ENCODE data around the gene ZFY. TPM values are rescaled to one million over a fixed set of nuclear protein-coding genes. Genes with fewer than 3 reads are reported as not detected.

Gene ZFY
- total and polyA plus RNA-seq, 2 of the 8 experiments (the other 6 are each of a cell fraction or from before 2014, with no cell fraction given), result 1.5 to 8.9 TPM

DNA sequence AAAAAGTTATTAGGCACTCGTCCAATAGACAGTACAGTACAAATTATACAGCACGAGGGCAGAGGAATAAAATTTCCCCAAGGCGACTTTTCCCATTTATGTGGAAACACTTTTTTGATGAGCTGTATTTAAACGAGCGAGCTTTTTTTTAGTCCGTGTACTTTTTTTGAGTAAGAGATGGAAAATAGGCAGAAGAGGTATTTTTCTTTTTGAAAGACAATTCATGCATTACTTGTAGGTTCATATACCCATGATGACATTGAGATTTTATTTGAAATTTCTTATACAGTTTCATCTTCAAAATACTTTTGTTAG, 1.2 kb downstream of the ZFY start:
- Histone ChIP-seq H2AFZ (ENCODE audit: low read length) (no peak overlapping the region), H3K4me1 (replicated peaks in 1 of 4; ENCODE audit: control insufficient read depth in 3 of 4, insufficient read depth in 4 of 4, low read length in 3 of 4) (peaks cover 0 to 10% (median under 1%) of the 10 kb centered on the region in 4 experiments; a peak in 2 of 7 replicates), H3K36me3 (ENCODE audit: control insufficient read depth in 2 of 4, insufficient read depth in 4 of 4, low read length in 3 of 4) (no peaks in the 10 kb centered on the region; a peak in 1 of 8 replicates), H3K9ac (replicated peaks in 1 of 4; ENCODE audit: extremely low read depth in 1 of 4, low read depth in 3 of 4, low read length in 3 of 4) (peak overlapping the region in 2 of 4 experiments; percentile 54 to 98; a peak in 3 of 7 replicates), H3K23me2 (ENCODE audit: low read depth, low read length) (no peaks in the 10 kb centered on the region; the same call in 1 of the 2 replicates), H3K4ac (replicated peaks; ENCODE audit: insufficient read length, low read depth, low read length) (no peak overlapping the region), H3K79me1 (ENCODE audit: low read depth, low read length) (no peaks in the 10 kb centered on the region), H3K27ac (ENCODE audit: low read depth, low read length) (peak overlapping the region; percentile 99; the same call in 1 of the 2 replicates), H3K4me2 (ENCODE audit: insufficient read depth in 1 of 2, low read depth in 2 of 2, low read length in 2 of 2) (peak overlapping the region; percentile 63 to 71), H3K79me2 (ENCODE audit: control insufficient read depth in 1 of 2, insufficient read depth in 2 of 2, low read length in 2 of 2) (peaks cover 2 to 60% of the 10 kb centered on the region in 2 experiments; a peak in 3 of 4 replicates), H3K56ac (replicated peaks; ENCODE audit: insufficient read length, low read depth, low read length) (no peak overlapping the region), H4K5ac (ENCODE audit: insufficient read length, low read depth, low read length) (no peak overlapping the region), H2AK5ac (ENCODE audit: low read depth, low read length) (no peak overlapping the region), H3K9me3 (ENCODE audit: insufficient read depth in 2 of 2, low read depth in 1 of 2, low read length in 1 of 2) (no peaks in the 10 kb centered on the region), H2BK12ac (ENCODE audit: low read depth, low read length) (no peak overlapping the region), H2BK120ac (replicated peaks; ENCODE audit: low read depth, low read length) (no peak overlapping the region), H3K23ac (ENCODE audit: insufficient read length) (no peak overlapping the region), H4K91ac (replicated peaks; ENCODE audit: insufficient read length, low read length) (no peak overlapping the region), H4K8ac (ENCODE audit: extremely low read depth, insufficient read depth, low read length) (no peak overlapping the region), H2BK15ac (ENCODE audit: low read length) (no peak overlapping the region), H2BK20ac (ENCODE audit: low read length) (no peak overlapping the region), H2BK5ac (ENCODE audit: low read depth, low read length) (no peak overlapping the region), H3K18ac (ENCODE audit: extremely low read depth, low read length) (no peak overlapping the region), H3K27me3 (replicated peaks in 1 of 4; ENCODE audit: control insufficient read depth in 3 of 4, extremely low read depth in 1 of 4, insufficient read depth in 3 of 4, low read length in 3 of 4) (no peaks in the 10 kb centered on the region), H4K20me1 (replicated peaks in 1 of 2; ENCODE audit: control insufficient read depth in 1 of 2, insufficient read depth in 2 of 2, low read length in 2 of 2) (no peaks in the 10 kb centered on the region), H3K14ac (ENCODE audit: insufficient read length) (no peak overlapping the region), H3K4me3 (ENCODE audit: extremely low read depth in 1 of 4, insufficient read depth in 2 of 4, low read depth in 3 of 4, low read length in 4 of 4) (peak overlapping the region; percentile 64 to 83 (median 75); a peak in 7 of 8 replicates)
- CTCF ChIA-PET (ENCODE audit: partially characterized antibody), result interaction anchor here (1.0 to 1.4 kb wide), 2 partner anchors 18 to 149 kb away, joined by 3 read pairs; partner anchors contain the start of gene SRY
- FAIRE-seq, result no peak
- WGBS, 2 experiments (ENCODE audit: extremely low coverage in 1 of 2, insufficient coverage in 1 of 2, insufficient read length in 1 of 2, insufficient replicate concordance in 2 of 2, low coverage in 1 of 2, low lambda C conversion rate in 2 of 2, missing lambda C conversion rate in 1 of 2), result 39% methylated on average over 6 of the region's 6 CpGs; no CpG with 5 or more reads in 1 of the 2 experiments
- DNase-seq (ENCODE audit: low read depth in 1 of 2, low spot score in 2 of 2), result no peak
- POLR2A ChIA-PET (ENCODE audit: partially characterized antibody), result interaction anchor here (0.8 to 3.0 kb wide), 5 partner anchors 10 to 92 kb away, joined by 3 to 8 read pairs (median 3); no protein-coding TSS in a partner anchor
- TF ChIP-seq POU5F1 (IDR thresholded peaks at IDR 0.05; ENCODE audit: low read depth, low read length) (no peak), NRF1 (IDR thresholded peaks at IDR 0.05; ENCODE audit: low read depth, low read length) (no peak)

Measured in H1 (cell line).